Colonic mucosa (tissue), 4 donors: ENCODE measurements around the gene DKK3. TPM values are rescaled to one million over a fixed set of nuclear protein-coding genes. Genes with fewer than 3 reads are reported as not detected.

Experiments used
- DNase-seq: peaks from one replicate; pipeline ENCODE4 v3.0.0-alpha.2; 2020
- H3K27ac ChIP-seq: fragments of 200-600 bp; one replicate; pipeline ENCODE4 v1.8.0; 2021
- H3K27me3 ChIP-seq: fragments of 200-600 bp; one replicate; pipeline ENCODE4 v1.8.0; 2021
- H3K36me3 ChIP-seq: fragments of 200-600 bp; one replicate; pipeline ENCODE4 v1.8.0; 2021
- H3K4me1 ChIP-seq: fragments of 200-600 bp; one replicate; pipeline ENCODE4 v1.8.0; 2021; ENCODE audit warnings: mild to moderate bottlenecking
- H3K4me3 ChIP-seq: fragments of 200-600 bp; one replicate; pipeline ENCODE4 v1.8.0; 2021
- H3K9ac ChIP-seq, 2 donors: one replicate each; pipeline ENCODE4 v1.7.0; 2013; ENCODE audit warnings: control low read depth in 2 of 2, low read depth in 2 of 2, low read length in 2 of 2
- H3K9me3 ChIP-seq: fragments of 200-600 bp; one replicate; pipeline ENCODE4 v1.8.0; 2021
- intact Hi-C: fragments of 100-400 bp; cut with DNase I; formaldehyde crosslinking; loops from one replicate; pipeline ENCODE4 v1.14.1; 2022
- total RNA-seq, 2 donors: library from RNA; stranded (reverse); fragmentation: NEBNext Ultra II Directional in 1 of 2; extraction: Animal tissue kit (Norgen Biotek cat#: 25700) in 1 of 2; gene quantifications; one replicate each; pipeline ENCODE4 v1.2.1, GENCODE V29; 2021
- TF ChIP-seq, protein P1 (sequence below): fragments of 200-600 bp; IDR thresholded peaks from one replicate; pipeline ENCODE4 v1.8.0; 2022; ENCODE audit warnings: antibody characterized with exemption, mild to moderate bottlenecking
- donor health status: healthy.
- donor health status: DM: no; HTN: no; CAD: no.
- donor health status: DM: no; HTN: no; CAD: no.

Gene DKK3
- total RNA-seq, 2 donors from 2014 or later: 7.4 to 19.6 TPM

DNA sequence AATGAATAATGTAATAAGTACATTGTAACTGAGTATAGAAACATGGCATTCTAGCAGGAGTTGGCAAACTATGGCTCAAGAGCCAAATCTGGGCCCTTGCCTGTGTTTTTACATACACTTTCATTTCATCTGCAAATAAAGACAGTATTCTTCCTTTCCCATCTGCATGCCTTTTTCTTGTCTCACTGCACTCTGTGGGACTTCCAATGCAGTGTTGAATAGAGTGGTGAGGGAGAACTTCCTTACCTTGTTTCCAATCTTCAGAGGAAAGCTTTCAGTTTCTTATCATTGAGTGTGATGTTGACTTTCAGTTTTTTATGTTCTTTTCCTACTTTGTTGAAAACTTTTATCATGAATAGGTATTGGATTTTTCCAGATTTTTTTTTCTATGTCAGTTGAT, 84.6 kb downstream of the DKK3 start:
- no peak overlapping the region for H3K4me3 ChIP-seq
- DNase-seq: no peak
- no peak overlapping the region for H3K9ac ChIP-seq
- H3K4me1 ChIP-seq: no peaks in the 10 kb centered on the region
- intact Hi-C loops: no loop called here
- TF ChIP-seq, protein P1, sequence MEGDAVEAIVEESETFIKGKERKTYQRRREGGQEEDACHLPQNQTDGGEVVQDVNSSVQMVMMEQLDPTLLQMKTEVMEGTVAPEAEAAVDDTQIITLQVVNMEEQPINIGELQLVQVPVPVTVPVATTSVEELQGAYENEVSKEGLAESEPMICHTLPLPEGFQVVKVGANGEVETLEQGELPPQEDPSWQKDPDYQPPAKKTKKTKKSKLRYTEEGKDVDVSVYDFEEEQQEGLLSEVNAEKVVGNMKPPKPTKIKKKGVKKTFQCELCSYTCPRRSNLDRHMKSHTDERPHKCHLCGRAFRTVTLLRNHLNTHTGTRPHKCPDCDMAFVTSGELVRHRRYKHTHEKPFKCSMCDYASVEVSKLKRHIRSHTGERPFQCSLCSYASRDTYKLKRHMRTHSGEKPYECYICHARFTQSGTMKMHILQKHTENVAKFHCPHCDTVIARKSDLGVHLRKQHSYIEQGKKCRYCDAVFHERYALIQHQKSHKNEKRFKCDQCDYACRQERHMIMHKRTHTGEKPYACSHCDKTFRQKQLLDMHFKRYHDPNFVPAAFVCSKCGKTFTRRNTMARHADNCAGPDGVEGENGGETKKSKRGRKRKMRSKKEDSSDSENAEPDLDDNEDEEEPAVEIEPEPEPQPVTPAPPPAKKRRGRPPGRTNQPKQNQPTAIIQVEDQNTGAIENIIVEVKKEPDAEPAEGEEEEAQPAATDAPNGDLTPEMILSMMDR: no peak
- no peaks in the 10 kb centered on the region for H3K9me3 ChIP-seq
- no peak overlapping the region for H3K27ac ChIP-seq
- no peaks in the 10 kb centered on the region for H3K27me3 ChIP-seq
- no peaks in the 10 kb centered on the region for H3K36me3 ChIP-seq

DNA sequence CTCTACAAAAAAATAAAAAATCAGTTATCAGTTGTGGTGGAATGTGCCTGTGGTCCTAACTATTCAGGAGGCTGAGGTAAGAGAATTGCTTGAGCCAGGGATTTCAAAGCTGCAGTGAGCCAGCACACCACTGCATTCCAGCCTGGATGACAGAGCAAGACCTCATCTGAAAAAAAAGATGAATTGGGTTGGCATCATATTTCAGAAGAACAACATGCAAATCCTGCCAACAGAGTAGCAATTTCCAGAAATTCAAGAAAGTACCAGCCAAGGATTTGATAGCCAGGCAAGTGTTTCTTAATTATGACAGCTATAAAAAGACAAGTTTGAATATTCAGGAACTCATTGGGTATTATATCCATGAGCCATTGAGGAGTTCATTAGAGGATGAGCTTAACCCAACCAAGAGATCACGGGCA, 91.4 kb downstream of the DKK3 start:
- no peak for DNase-seq
- Histone ChIP-seq H3K36me3 (no peaks in the 10 kb centered on the region), H3K9ac (no peak overlapping the region), H3K27me3 (no peaks in the 10 kb centered on the region), H3K27ac (no peak overlapping the region), H3K4me1 (no peaks in the 10 kb centered on the region), H3K4me3 (no peak overlapping the region), H3K9me3 (no peaks in the 10 kb centered on the region)
- TF ChIP-seq, protein P1: no peak
- intact Hi-C loops: no loop called here

DNA sequence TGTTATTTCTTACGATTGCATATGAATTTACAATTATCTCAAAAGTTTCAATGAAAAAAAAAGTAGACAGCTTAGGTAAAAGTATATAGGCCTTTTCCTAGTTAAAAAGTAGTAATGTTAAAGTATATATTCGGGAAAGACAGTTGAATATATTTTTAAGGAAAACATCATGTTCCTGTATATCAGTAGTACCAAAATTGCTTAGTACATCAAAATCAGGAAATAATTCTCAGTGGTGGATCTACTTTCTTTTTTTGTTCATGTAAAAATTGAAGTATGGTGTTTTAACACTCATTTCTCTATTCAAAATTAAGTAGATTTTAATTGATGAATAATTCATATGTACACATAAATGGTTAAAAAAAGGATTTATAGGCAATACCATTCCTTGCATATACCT, 92.8 kb downstream of the DKK3 start:
- H3K27me3 ChIP-seq: no peaks in the 10 kb centered on the region
- H3K9ac ChIP-seq: no peak overlapping the region
- TF ChIP-seq, protein P1: no peak
- H3K36me3 ChIP-seq: no peaks in the 10 kb centered on the region
- DNase-seq: no peak
- H3K27ac ChIP-seq: no peak overlapping the region
- H3K9me3 ChIP-seq: no peaks in the 10 kb centered on the region
- intact Hi-C loops: no loop called here
- no peak overlapping the region for H3K4me3 ChIP-seq
- H3K4me1 ChIP-seq: no peaks in the 10 kb centered on the region

DNA sequence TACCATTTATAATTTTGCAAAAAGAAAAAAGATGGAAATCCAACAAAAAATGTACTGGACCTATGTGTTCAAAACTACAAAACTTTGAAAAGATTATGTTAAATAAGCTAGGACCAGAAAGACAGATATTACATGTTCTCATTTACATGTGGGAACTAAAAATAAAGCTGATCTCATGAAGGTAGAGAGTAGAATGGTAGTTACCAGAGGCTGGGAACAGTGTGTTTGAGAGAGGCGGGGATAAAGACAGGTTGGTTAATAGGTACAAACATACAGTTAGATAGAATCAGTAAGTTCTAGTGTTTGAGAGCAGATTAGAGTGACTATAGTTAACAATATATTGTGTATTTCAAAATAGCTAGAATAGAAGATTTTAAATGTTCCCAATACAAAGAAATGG, 95.0 kb downstream of the DKK3 start:
- no peaks in the 10 kb centered on the region for H3K36me3 ChIP-seq
- H3K27ac ChIP-seq: no peak overlapping the region
- H3K27me3 ChIP-seq: no peaks in the 10 kb centered on the region
- no peaks in the 10 kb centered on the region for H3K9me3 ChIP-seq
- no peak for DNase-seq
- TF ChIP-seq, protein P1: no peak
- H3K4me3 ChIP-seq: no peak overlapping the region
- intact Hi-C loops: no loop called here
- no peak overlapping the region for H3K9ac ChIP-seq
- H3K4me1 ChIP-seq: no peaks in the 10 kb centered on the region

Other genes starting within 250 kb of the DKK3 start
- 10 to 100 TPM; 31.3 to 40.3 TPM for gene USP47, start 166.7 kb downstream of the DKK3 start, total RNA-seq
- gene MICAL2, start 102.0 kb upstream of the DKK3 start, total RNA-seq: 100 to 1,000 TPM; 194 TPM